GM18519 (cell line): ENCODE data around the gene NDUFA9.

Experiments used
- ATAC-seq: cut with Tn5 transposase; IDR thresholded peaks from one replicate; pipeline ENCODE4 v1.9.1; 2021; ENCODE audit warnings: mild to moderate bottlenecking, moderate library complexity; ENCODE audit not compliant: unreplicated experiment, low FRiP score

The NDUFA9 gene

DNA sequence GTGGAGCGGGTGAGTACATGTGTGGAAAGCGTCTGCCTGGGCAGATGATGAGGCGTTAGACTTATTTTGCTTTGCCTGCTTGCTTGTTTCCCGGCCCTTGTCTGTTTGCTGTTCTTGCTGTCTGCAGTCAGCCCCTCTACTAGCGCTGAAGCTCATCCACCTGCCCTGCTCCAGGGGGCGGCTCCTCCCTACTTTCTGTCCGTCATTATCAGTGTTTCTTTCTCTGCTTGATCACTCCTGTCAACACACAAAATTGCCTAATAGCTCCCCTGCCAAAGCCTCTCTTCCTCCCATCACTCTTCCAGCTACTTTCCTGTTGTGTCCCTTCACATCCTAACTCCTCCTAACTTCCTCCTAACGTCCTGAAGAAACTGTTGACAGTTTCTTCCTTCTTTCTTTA lies 36.4 kb downstream of the NDUFA9 start:
- no peak for ATAC-seq

DNA sequence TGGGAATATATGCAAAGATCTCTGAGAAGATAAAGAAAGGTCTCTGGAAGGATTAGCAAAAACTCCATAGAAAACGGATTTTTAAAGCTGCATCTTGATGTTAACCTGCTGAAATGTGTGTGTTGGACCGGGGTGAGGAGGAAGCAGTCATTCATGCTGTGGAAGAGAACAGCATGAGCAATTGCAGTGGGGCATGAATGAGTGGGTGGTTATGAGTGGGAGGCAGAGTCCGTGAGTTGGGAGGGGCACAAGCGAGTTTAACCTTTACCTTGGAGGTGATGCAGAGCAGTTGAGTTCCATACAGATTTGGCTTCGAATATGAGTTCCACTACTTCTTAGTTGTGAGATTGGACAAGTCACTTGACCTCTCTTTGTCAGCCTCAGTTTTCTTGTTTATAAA lies 41.8 kb downstream of the NDUFA9 start:
- no peak for ATAC-seq
